ENCODE measurements around the gene ATP10A. TPM values are rescaled to one million over a fixed set of nuclear protein-coding genes. Genes with fewer than 3 reads are reported as not detected.
A peak's percentile ranks its signal among the peaks of the same experiment; 100 is the strongest.

ATP10A gene
- total RNA-seq, 6 experiments from 2014 or later: 31.0 to 39.5 (median 33.9) TPM

- Mint-ChIP-seq H3K4me1 (ENCODE audit: low read depth) (peaks cover 50% of the 10 kb centered on the region), H3K27me3 (ENCODE audit: insufficient read depth) (peaks cover 10% of the 10 kb centered on the region), H3K36me3 (ENCODE audit: low read depth) (no peaks in the 10 kb centered on the region), H3K4me3 (no peak overlapping the region), H3K9me3 (no peaks in the 10 kb centered on the region), H3K27ac (no peak overlapping the region; the same call in 1 of the 2 replicates)
- DNase-seq: no peak
- no peak for TF ChIP-seq CTCF (IDR thresholded peaks at IDR 0.05)
These were observed 37.3 kb upstream of the ATP10A start for GRCh38 chr15:25900431-25900830.

DNA sequence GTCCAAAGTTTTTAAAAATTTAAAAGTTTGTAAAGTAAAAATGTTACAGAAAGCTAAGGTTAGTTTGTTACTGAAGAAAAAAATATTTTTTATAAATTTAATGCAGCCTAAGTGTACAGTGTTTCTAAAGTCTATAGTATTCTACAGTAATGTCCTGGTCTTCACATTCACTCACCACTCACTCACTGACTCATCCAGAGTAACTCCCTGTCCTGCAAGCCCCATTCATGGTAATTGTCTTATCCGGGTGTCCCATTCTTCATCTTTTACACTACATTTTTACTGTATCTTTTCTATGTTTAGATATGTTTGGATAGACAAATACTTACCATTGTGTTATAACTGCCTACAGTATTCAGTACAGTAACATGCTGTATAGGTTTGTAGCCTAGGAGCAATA, 36.7 kb upstream of the ATP10A start:
- Mint-ChIP-seq H3K27me3 (ENCODE audit: insufficient read depth) (peaks cover 8% of the 10 kb centered on the region), H3K4me1 (ENCODE audit: low read depth) (peaks cover 48% of the 10 kb centered on the region), H3K4me3 (no peak overlapping the region), H3K27ac (no peak overlapping the region; the same call in 1 of the 2 replicates), H3K36me3 (ENCODE audit: low read depth) (no peaks in the 10 kb centered on the region), H3K9me3 (no peaks in the 10 kb centered on the region)
- TF ChIP-seq CTCF (IDR thresholded peaks at IDR 0.05): no peak
- peak; percentile 35 for DNase-seq

- H3K4me3 Mint-ChIP-seq: no peak overlapping the region
- H3K4me1 Mint-ChIP-seq (ENCODE audit: low read depth): peaks cover 48% of the 10 kb centered on the region
- no peaks in the 10 kb centered on the region for H3K36me3 Mint-ChIP-seq (ENCODE audit: low read depth)
- H3K27me3 Mint-ChIP-seq (ENCODE audit: insufficient read depth): peaks cover 8% of the 10 kb centered on the region
- TF ChIP-seq CTCF (IDR thresholded peaks at IDR 0.05): no peak
- H3K27ac Mint-ChIP-seq: no peak overlapping the region
- DNase-seq: no peak
- H3K9me3 Mint-ChIP-seq: no peaks in the 10 kb centered on the region
These were observed 34.5 kb upstream of the ATP10A start for GRCh38 chr15:25897658-25898057.

DNA sequence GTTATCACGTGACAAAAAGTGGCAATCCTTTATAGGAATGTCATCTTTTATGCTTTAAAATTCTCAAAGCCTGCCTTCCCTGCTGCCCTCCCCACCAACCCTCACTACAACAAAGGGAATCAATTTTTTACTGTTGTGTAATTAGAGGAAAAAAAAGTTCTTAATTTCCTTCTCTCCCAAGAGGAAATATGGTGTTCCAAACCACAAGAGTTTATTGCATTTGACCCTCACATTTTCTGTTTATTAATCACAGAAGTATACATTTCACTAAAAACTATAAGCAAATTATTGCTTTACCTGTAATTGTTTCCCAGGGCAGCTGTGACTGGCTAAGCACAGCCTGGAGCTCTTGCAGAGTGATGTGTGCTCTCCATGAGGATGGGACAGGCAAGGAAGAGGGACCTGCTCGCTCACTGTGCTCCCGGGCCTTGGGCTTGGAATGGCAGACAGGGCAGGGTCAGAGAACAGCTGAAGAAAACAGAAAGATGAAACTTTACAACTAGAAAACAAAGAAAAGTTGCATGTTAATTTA, 31.3 kb upstream of the ATP10A start:
- Mint-ChIP-seq H3K9me3 (no peaks in the 10 kb centered on the region), H3K36me3 (ENCODE audit: low read depth) (no peaks in the 10 kb centered on the region), H3K27ac (peak overlapping the region; percentile 21; the same call in 1 of the 2 replicates), H3K4me3 (no peak overlapping the region), H3K27me3 (ENCODE audit: insufficient read depth) (no peaks in the 10 kb centered on the region; the same call in 1 of the 2 replicates), H3K4me1 (ENCODE audit: low read depth) (peaks cover 39% of the 10 kb centered on the region)
- no peak for DNase-seq
- no peak for TF ChIP-seq CTCF (IDR thresholded peaks at IDR 0.05)

- no peak overlapping the region for H3K4me3 Mint-ChIP-seq
- no peak for DNase-seq
- no peak for TF ChIP-seq CTCF (IDR thresholded peaks at IDR 0.05)
- H3K9me3 Mint-ChIP-seq: no peaks in the 10 kb centered on the region
- peak overlapping the region; percentile 1; the same call in 1 of the 2 replicates for H3K27ac Mint-ChIP-seq
- H3K27me3 Mint-ChIP-seq (ENCODE audit: insufficient read depth): no peaks in the 10 kb centered on the region; the same call in 1 of the 2 replicates
- no peaks in the 10 kb centered on the region for H3K36me3 Mint-ChIP-seq (ENCODE audit: low read depth)
- H3K4me1 Mint-ChIP-seq (ENCODE audit: low read depth): peaks cover 38% of the 10 kb centered on the region
These were observed 30.5 kb upstream of the ATP10A start for GRCh38 chr15:25893596-25893995.
